GM12864 (cell line): ENCODE measurements around the gene PGD.

Experiments used
- DNase-seq: peaks from one replicate; pipeline ENCODE4 v3.0.0-alpha.2; 2011; ENCODE audit warnings: low read depth
- H3K4me3 ChIP-seq: 2 replicates; pipeline ENCODE4 v1.5.1; 2011; ENCODE audit warnings: mild to moderate bottlenecking, low read depth, low read length, control low read depth
- CTCF ChIP-seq: IDR thresholded peaks from 2 replicates; pipeline ENCODE4 v1.5.1; 2011; ENCODE audit warnings: low read depth, mild to moderate bottlenecking, moderate library complexity, low read length, control low read depth, inconsistent platforms; ENCODE audit errors: missing control alignments

The PGD gene

DNA sequence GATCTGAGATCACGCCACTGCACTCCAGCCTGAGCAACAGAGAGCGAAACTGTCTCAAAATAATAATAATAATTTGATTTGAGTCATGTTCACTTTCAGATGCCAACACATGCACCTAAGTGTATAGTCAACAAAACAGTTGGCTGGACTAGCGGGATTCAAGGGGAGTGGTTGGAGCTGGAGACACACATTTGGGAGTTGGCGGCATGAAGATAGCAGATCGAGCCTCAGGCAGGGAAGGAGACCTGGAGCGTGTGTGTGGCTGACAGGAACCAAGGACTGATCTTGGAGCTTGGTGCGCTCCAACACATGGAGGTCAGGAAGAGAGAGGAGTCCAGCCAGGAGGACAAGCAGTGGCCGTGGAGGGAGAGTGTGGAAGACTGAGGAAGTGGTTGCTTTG is 14.6 kb upstream of the PGD start:
- no peak for TF ChIP-seq CTCF
- no peak overlapping the region for H3K4me3 ChIP-seq
- no peak for DNase-seq

- no peak overlapping the region for H3K4me3 ChIP-seq
- TF ChIP-seq CTCF = no peak
- no peak for DNase-seq
Measured at GRCh38 chr1:10386761-10387676, 11.8 kb upstream of the PGD start.

GRCh38 chr1:10387677-10388386 is 11.0 kb upstream of the PGD start:
- H3K4me3 ChIP-seq = no peak overlapping the region
- DNase-seq = no peak
- TF ChIP-seq CTCF = no peak

GRCh38 chr1:10388387-10388715 is 10.5 kb upstream of the PGD start:
- DNase-seq = no peak
- TF ChIP-seq CTCF = no peak
- H3K4me3 ChIP-seq = no peak overlapping the region

- no peak overlapping the region for H3K4me3 ChIP-seq
- TF ChIP-seq CTCF = no peak
- DNase-seq = no peak
Measured at GRCh38 chr1:10389271-10389973, 9.4 kb upstream of the PGD start.

- no peak overlapping the region for H3K4me3 ChIP-seq
- TF ChIP-seq CTCF = no peak
- no peak for DNase-seq
Measured at GRCh38 chr1:10396870-10397269, 2.0 kb upstream of the PGD start.
